Measurements from ENCODE around the gene FAM221A. TPM values are rescaled to one million over a fixed set of nuclear protein-coding genes. Genes with fewer than 3 reads are reported as not detected.

The FAM221A gene, protein sequence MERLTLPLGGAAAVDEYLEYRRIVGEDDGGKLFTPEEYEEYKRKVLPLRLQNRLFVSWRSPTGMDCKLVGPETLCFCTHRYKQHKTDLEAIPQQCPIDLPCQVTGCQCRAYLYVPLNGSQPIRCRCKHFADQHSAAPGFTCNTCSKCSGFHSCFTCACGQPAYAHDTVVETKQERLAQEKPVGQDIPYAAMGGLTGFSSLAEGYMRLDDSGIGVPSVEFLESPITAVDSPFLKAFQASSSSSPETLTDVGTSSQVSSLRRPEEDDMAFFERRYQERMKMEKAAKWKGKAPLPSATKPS
- 0.25 to 0.67 TPM (median 0.34 TPM) in 5 replicates for total RNA-seq (2022; extraction: Qiagen RNA extraction)

DNA sequence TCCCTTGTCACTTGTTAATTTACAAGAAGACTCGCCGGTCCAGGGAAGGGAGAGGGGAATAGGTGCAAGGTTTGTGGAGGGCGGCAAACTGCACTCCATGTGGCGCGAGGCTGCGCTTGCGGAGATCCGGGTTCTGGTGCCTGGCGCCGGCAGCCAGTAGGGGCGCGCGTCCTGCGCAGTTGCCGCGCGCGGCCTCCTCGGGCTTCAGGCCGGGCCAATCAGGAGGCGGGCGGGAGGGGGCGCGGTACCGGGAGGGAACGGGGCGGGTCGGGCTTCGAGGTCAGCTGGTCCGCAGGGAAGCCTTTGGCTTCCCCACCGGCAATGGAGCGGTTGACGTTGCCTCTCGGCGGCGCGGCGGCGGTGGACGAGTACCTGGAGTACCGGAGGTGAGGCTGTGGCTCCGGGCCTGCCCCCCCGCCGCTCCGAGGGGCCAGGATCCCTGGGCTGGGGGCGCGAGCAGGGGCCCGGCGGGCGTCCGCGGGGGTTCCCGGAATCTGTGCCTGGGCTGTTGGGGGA lies at the start of gene FAM221A:
Gene FAM221A, plus strand, starts transcription at position 302 of the 516 bp plus-strand sequence. Its CDS starts 20 bp downstream, at position 322.

DNA sequence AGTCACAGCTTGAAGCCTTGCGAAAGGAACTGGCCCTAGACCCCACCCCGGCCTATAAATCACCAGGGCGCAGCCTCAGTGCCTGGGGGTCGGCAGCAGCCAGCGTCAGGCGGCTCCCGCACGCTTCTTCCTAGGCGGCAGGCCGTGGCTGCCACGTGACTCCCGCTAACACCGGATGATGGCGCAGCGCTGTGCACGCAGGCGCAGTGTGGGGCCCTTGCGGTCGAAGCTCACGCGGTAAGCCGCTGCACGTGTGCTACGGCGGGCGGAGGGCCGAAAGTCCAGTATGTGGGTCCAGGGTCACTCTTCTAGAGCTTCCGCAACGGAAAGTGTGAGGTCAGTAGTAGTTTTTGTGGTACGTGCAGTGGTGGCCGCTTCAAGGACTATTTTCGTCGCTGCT lies 30.0 kb downstream of the FAM221A start, which contains the start of gene STK31:
Gene STK31, plus strand, starts transcription at position 220 of the 400 bp plus-strand sequence. Its CDS starts 67 bp downstream, at position 287.

Other genes starting within 250 kb of the FAM221A start
- gene IGF2BP3, start 209.7 kb upstream of the FAM221A start, total RNA-seq (2022; extraction: Qiagen RNA extraction) = 27.4 to 38.9 TPM (median 32.5 TPM) in 5 replicates
- 75.6 to 84.8 TPM (median 80.0 TPM) in 5 replicates for gene TRA2A, start 148.2 kb upstream of the FAM221A start, total RNA-seq (2022; extraction: Qiagen RNA extraction)
- 3.0 to 4.2 TPM (median 3.6 TPM) in 5 replicates for gene CCDC126, start 82.8 kb upstream of the FAM221A start, total RNA-seq (2022; extraction: Qiagen RNA extraction)
- gene STK31, start 30.0 kb downstream of the FAM221A start, total RNA-seq (2022; extraction: Qiagen RNA extraction) = 0.59 to 0.90 TPM (median 0.80 TPM) in 5 replicates